Keratinocyte (primary cell): ENCODE results near the gene CCDC28A.

Source experiments
- EZH2 ChIP-seq: IDR thresholded peaks from one replicate; pipeline ENCODE4 v1.6.1; 2012; ENCODE audit warnings: inconsistent platforms, mild to moderate bottlenecking, low read length, moderate library complexity
- TF ChIP-seq, protein P1 (sequence below), 3 experiments: IDR thresholded peaks in 1 of 3; conservative IDR thresholded peaks in 1 of 3; optimal IDR thresholded peaks in 1 of 3; 2 replicates in 2 of 3; 3 replicates in 1 of 3; pipeline versions ENCODE3 to v1.5.1; 2011; ENCODE audit warnings: low read length in 3 of 3, mild to moderate bottlenecking in 3 of 3, moderate library complexity in 2 of 3, control low read depth in 1 of 3, inconsistent platforms in 1 of 3; ENCODE audit not compliant: insufficient read depth in 2 of 3; ENCODE audit errors: extremely low read depth in 1 of 3

DNA sequence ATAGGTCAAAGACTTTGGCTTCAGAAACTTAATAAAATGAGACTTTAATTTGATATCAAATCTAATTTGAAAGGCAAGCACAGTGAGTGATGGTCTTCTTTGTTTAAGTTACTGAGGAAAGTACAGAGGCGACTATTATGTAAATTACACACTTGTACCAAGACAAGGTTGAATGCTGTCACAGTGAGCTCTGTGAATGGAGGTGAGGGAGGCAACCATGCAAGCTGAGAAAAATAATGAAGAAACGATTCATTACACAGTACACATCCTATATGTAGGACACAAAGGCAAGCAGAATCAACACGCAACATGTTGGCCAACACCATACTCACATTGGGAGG, 46.8 kb upstream of the CCDC28A start:
- TF ChIP-seq, protein P1, sequence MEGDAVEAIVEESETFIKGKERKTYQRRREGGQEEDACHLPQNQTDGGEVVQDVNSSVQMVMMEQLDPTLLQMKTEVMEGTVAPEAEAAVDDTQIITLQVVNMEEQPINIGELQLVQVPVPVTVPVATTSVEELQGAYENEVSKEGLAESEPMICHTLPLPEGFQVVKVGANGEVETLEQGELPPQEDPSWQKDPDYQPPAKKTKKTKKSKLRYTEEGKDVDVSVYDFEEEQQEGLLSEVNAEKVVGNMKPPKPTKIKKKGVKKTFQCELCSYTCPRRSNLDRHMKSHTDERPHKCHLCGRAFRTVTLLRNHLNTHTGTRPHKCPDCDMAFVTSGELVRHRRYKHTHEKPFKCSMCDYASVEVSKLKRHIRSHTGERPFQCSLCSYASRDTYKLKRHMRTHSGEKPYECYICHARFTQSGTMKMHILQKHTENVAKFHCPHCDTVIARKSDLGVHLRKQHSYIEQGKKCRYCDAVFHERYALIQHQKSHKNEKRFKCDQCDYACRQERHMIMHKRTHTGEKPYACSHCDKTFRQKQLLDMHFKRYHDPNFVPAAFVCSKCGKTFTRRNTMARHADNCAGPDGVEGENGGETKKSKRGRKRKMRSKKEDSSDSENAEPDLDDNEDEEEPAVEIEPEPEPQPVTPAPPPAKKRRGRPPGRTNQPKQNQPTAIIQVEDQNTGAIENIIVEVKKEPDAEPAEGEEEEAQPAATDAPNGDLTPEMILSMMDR (optimal IDR thresholded peaks at IDR 0.05 in 1 of 3, IDR thresholded peaks at IDR 0.05 in 1 of 3, conservative IDR thresholded peaks at IDR 0.05 in 1 of 3; ENCODE audit: extremely low read depth in 1 of 3, insufficient read depth in 2 of 3, low read length in 3 of 3): no peak
- TF ChIP-seq EZH2: no peak
